Activated CD4-positive, alpha-beta T cell treated with anti-CD3 and anti-CD28 coated beads, Interleukin-2, amount 50 U/mL, for 4 hours (primary cell): ENCODE data around the gene MBOAT7.
A peak's percentile ranks its signal among the peaks of the same experiment; 100 is the strongest.

Source experiments
- DNase-seq, 2 experiments: peaks; one replicate each; pipeline ENCODE4 v3.0.0-alpha.2; 2020

The MBOAT7 gene

DNA sequence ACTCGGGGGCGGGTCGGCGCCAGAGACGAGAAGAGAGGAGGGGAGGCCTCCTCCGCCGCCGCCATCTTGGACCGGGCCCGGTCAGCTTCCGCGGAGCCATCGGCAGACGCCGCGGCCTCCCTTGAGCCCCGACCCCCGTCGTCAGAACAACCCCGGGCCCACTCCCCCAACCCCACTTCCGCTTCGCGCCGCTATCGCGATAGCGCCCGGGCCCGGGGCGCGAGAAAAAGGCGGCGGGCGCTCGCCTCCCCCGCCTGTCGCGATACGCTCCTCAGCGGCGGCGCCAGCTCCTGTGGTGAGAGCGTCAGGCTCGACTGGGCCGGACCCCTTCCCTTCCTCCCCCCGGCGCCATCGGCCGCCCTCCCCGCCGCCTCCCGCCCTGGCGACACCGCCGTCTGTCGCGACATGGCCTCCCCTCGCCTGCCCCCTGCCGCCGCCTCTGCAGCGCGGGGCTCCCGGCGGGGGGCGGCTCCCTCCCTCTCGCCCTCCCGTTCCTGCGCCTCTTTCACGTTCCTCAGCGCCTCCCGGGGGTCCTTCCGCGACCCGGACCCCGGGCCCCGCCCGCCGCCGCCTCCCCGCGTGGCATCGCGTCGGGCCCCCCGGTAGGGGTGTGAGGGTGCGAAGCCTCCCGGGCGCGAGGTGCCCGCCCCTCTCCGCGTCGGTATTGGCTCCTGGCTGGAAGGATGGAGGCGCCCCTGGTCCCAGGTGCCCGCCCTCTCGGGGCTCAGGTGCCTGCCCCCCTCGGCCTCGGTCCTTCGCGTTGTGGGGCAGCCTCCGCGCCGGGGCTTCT lies 51.5 kb downstream of the MBOAT7 start, which contains the start of gene CNOT3:
Gene CNOT3, plus strand, starts transcription at position 64 of the 790 bp plus-strand sequence. CDS start 5,217 bp downstream, outside the sequence.
- no peak for DNase-seq

GRCh38 chr19:54136864-54137698 lies 52.3 kb downstream of the MBOAT7 start:
- DNase-seq, result peak; percentile 99

- no peak for DNase-seq
Measured at GRCh38 chr19:54136086-54136863, 53.1 kb downstream of the MBOAT7 start.

- no peak for DNase-seq
Measured at GRCh38 chr19:54133957-54134590, 55.3 kb downstream of the MBOAT7 start.

- no peak for DNase-seq
Measured at GRCh38 chr19:54133312-54133956, 55.9 kb downstream of the MBOAT7 start.

DNA sequence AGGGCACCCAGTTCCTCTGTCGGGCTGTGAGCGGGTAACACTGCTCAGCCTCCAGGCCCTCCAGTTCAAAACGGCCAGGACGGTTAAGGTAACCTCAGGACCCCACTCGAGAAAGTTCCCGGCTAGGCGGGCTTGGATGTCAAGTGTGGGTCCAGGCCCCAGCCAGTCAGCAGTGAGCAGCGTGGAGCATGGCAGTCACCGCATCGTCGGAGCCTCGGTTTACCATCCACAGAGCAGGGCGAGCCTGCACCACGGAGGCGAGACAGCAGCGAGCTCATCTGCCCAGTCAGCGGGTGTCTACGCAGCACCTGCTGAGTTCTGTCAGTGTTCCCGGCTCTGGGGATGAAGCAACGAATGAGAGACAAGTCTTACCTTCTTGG lies 59.8 kb downstream of the MBOAT7 start:
- DNase-seq, result no peak

DNA sequence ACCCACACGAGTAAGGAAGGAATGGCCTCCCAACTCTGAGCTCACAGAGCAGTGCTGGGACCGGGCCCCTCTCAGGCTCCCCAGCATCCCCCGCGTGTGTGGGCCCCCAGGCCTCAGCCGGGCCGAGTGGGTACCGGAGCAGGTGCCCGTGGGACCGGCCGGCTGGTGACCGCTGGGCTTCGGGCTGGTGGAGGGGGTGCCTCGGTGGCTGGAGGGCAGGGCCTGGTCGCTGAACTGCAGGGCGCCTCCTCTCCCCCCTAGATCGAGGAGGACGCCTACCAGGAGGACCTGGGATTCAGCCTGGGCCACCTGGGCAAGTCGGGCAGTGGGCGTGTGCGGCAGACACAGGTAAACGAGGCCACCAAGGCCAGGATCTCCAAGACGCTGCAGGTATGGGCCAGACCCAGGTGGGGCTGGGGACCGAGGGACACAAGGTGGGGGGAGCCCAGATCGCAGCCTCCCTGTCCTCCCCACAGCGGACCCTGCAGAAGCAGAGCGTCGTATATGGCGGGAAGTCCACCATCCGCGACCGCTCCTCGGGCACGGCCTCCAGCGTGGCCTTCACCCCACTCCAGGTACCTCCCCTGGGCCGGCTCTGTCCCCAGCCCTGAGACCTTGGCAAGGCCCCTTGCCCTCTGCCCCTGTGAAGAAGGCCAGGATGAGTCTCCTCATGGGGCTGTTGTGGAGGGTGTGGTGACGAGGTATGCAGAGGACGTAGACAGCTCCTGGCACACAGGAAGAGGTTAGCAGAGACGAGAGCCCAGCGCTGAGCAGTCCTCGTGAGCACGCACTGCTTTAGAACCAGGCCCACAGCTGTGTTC lies 60.4 kb downstream of the MBOAT7 start:
- no peak for DNase-seq

GRCh38 chr19:54128441-54128725 lies 61.0 kb downstream of the MBOAT7 start:
- DNase-seq, result no peak

GRCh38 chr19:54127688-54128440 lies 61.5 kb downstream of the MBOAT7 start:
- DNase-seq, result no peak

GRCh38 chr19:54125713-54126112 lies 63.7 kb downstream of the MBOAT7 start:
- DNase-seq, result no peak

- no peak for DNase-seq
Measured at GRCh38 chr19:54124393-54124792, 65.0 kb downstream of the MBOAT7 start.

- DNase-seq, result no peak
Measured at GRCh38 chr19:54123682-54124081, 65.7 kb downstream of the MBOAT7 start.
